OCI-LY3 (cell line): ENCODE measurements around the gene OR1J1.

Experiments used
- H2AFZ ChIP-seq: fragments of 200-600, 300-600 bp; shearing (Covaris generic); 2 replicates; pipeline ENCODE4 v1.6.0; 2014; ENCODE audit warnings: antibody characterized with exemption, low read depth, low read length
- H3K27ac ChIP-seq: fragments of 200-600, 300-600 bp; sonication (generic); 2 replicates; pipeline ENCODE4 v1.5.1; 2014; ENCODE audit warnings: mild to moderate bottlenecking, low read length, moderate library complexity, mixed read lengths
- H3K27me3 ChIP-seq: fragments of 200-600, 300-600 bp; sonication (generic); 2 replicates; pipeline ENCODE4 v1.6.1; 2014; ENCODE audit warnings: low read depth, low read length, mixed read lengths
- H3K36me3 ChIP-seq: fragments of 200-600, 300-600 bp; sonication (generic); replicated peaks from 2 replicates; pipeline ENCODE3; 2014; ENCODE audit warnings: low read depth, low read length, mixed read lengths
- H3K4me1 ChIP-seq: fragments of 300-600, 200-600 bp; sonication (generic); 2 replicates; pipeline ENCODE4 v1.6.1; 2014; ENCODE audit warnings: low read length, mixed read lengths
- H3K4me2 ChIP-seq: fragments of 200-600, 300-600 bp; sonication (generic); 2 replicates; pipeline ENCODE4 v1.6.1; 2014; ENCODE audit warnings: low read length, mixed read lengths
- H3K4me3 ChIP-seq: fragments of 300-600, 200-600 bp; sonication (generic); 2 replicates; pipeline ENCODE4 v1.5.1; 2014; ENCODE audit warnings: antibody characterized with exemption, mild to moderate bottlenecking, low read length, moderate library complexity
- H3K79me2 ChIP-seq: fragments of 300-600, 200-600 bp; shearing (Covaris generic); 2 replicates; pipeline ENCODE4 v1.6.1; 2014; ENCODE audit warnings: mild to moderate bottlenecking, low read length, mixed read lengths
- H3K9ac ChIP-seq: fragments of 300-600, 200-600 bp; shearing (Covaris generic); 2 replicates; pipeline ENCODE4 v1.6.0; 2014; ENCODE audit warnings: mild to moderate bottlenecking, low read length, moderate library complexity
- H3K9me3 ChIP-seq: fragments of 200-600, 300-600 bp; shearing (Covaris generic); 2 replicates; pipeline ENCODE4 v1.6.1; 2014; ENCODE audit warnings: low read length, mixed read lengths; ENCODE audit not compliant: insufficient read depth
- H4K20me1 ChIP-seq: fragments of 200-600, 300-600 bp; sonication (generic); 2 replicates; pipeline ENCODE4 v1.6.1; 2016; ENCODE audit warnings: low read length, mixed read lengths; ENCODE audit not compliant: insufficient read depth
- EZH2phosphoT487 ChIP-seq: fragments of 200-600 bp; shearing (Covaris generic); IDR thresholded peaks from 2 replicates; pipeline ENCODE4 v1.6.1; 2018; ENCODE audit warnings: antibody characterized with exemption, mixed run types, low read depth
- TF ChIP-seq, protein P1 (sequence below): fragments of 200-600, 300-600 bp; sonication (generic); IDR thresholded peaks from 2 replicates; pipeline ENCODE4 v1.5.1; 2014; ENCODE audit warnings: antibody characterized with exemption, low read length, low read depth

OR1J1 gene

DNA sequence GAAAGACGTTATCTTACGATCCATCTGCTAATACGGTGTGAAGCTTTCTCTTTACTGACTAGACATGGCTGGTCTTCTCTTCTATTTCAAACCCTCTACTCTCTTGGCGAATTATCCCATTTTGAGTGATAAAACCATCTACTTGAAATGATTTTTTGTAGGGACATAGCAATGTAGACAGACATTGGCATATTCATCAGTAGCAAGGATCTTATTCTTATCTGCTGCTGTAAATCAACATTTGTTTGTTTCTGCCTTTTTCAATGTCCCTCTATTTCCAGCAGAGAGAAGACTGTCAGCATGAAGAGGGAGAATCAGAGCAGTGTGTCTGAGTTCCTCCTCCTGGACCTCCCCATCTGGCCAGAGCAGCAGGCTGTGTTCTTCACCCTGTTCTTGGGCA lies 41.1 kb upstream of the OR1J1 start, which contains the start of gene OR1J4:
TSS of gene OR1J4 (plus strand) at position 301 of the 400 bp plus-strand sequence. CDS start at position 301, 0 bp downstream.
- TF ChIP-seq, protein P1, sequence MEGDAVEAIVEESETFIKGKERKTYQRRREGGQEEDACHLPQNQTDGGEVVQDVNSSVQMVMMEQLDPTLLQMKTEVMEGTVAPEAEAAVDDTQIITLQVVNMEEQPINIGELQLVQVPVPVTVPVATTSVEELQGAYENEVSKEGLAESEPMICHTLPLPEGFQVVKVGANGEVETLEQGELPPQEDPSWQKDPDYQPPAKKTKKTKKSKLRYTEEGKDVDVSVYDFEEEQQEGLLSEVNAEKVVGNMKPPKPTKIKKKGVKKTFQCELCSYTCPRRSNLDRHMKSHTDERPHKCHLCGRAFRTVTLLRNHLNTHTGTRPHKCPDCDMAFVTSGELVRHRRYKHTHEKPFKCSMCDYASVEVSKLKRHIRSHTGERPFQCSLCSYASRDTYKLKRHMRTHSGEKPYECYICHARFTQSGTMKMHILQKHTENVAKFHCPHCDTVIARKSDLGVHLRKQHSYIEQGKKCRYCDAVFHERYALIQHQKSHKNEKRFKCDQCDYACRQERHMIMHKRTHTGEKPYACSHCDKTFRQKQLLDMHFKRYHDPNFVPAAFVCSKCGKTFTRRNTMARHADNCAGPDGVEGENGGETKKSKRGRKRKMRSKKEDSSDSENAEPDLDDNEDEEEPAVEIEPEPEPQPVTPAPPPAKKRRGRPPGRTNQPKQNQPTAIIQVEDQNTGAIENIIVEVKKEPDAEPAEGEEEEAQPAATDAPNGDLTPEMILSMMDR, result no peak
- TF ChIP-seq EZH2phosphoT487, result no peak
- Histone ChIP-seq H3K27ac (no peak within 1 kb of the TSS), H3K4me1 (no peaks in the 10 kb centered on the region), H4K20me1 (no peaks in the 10 kb centered on the region), H3K4me2 (no peak within 1 kb of the TSS), H3K79me2 (no peaks in the 10 kb centered on the region), H3K27me3 (peaks cover 39% of the 10 kb centered on the region; the same call in 1 of the 2 replicates), H2AFZ (no peak within 1 kb of the TSS), H3K9me3 (no peaks in the 10 kb centered on the region), H3K9ac (no peak within 1 kb of the TSS), H3K4me3 (no peak within 1 kb of the TSS), H3K36me3 (no peaks in the 10 kb centered on the region)

DNA sequence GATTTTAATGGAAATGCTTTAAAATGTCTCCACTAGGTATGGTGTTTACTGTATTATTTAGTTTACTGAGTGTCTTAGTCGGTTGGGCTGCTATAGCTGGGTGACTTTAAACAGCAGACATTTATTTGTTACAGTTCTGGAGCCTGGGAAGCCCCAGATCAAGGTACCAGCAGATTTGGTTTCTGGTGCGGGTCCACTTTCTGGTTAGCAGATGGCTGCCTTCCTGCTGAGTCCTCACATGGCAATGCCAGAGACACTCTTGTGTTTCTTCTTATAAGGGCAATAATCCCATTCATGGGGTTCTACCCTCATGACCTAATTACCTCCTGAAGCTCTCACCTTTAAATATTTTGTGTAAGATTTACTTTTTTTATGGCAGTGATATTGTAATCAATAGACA lies 40.5 kb upstream of the OR1J1 start:
- Histone ChIP-seq H3K4me2 (no peak overlapping the region), H2AFZ (no peak overlapping the region), H3K9ac (no peak overlapping the region), H3K27ac (no peak overlapping the region), H3K27me3 (peaks cover 39% of the 10 kb centered on the region; the same call in 1 of the 2 replicates), H3K4me1 (no peaks in the 10 kb centered on the region), H3K4me3 (no peak overlapping the region), H3K36me3 (no peaks in the 10 kb centered on the region), H3K9me3 (no peaks in the 10 kb centered on the region), H4K20me1 (no peaks in the 10 kb centered on the region), H3K79me2 (no peaks in the 10 kb centered on the region)
- TF ChIP-seq, protein P1, result no peak
- no peak for TF ChIP-seq EZH2phosphoT487

DNA sequence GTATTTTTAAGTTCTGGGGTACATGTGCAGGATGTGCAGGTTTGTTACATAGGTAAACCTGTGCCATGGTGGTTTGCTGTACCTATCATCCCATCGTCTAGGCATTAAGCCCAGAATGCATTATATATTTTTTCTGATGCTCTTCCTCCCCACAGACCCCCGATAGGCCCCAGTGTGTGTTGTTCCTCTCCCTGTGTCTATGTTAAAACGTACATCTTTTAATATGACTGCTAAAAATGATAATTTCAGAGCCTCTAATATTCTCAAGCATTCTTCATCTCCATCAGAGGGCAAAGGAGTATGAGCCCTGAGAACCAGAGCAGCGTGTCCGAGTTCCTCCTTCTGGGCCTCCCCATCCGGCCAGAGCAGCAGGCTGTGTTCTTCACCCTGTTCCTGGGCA lies 32.8 kb upstream of the OR1J1 start, which contains the start of gene OR1J2:
TSS of gene OR1J2 (plus strand) at position 301 of the 400 bp plus-strand sequence. CDS start at position 301, 0 bp downstream.
- peaks cover 19% of the 10 kb centered on the region for H3K27me3 ChIP-seq

DNA sequence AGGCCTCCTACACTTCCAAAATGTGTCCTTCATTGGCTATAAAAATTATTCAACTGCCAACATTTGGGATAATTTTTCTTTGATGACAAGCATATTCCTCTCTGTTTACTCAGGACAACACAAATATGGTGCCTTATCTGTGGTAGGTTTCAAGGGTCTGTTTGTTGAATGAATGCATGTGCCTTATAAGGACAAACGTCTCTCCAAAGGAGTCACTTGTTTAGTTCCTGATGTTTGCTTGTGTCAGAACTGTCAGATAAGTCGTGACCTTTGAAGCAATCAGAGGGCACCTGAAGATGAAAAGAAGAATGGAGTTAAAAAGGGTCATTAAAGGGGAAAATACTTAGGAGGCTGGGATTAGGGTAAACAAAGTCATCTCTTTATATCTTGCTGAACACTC lies 29.2 kb upstream of the OR1J1 start:
- no peak overlapping the region for H2AFZ ChIP-seq
- no peak overlapping the region for H3K4me3 ChIP-seq
- no peak overlapping the region for H3K27ac ChIP-seq
- no peaks in the 10 kb centered on the region for H3K79me2 ChIP-seq
- peaks cover 21% of the 10 kb centered on the region for H3K27me3 ChIP-seq
- H3K4me2 ChIP-seq, result no peak overlapping the region
- no peak overlapping the region for H3K9ac ChIP-seq
- TF ChIP-seq EZH2phosphoT487, result no peak
- TF ChIP-seq, protein P1, result no peak
- no peaks in the 10 kb centered on the region for H4K20me1 ChIP-seq
- no peaks in the 10 kb centered on the region for H3K36me3 ChIP-seq
- H3K9me3 ChIP-seq, result no peaks in the 10 kb centered on the region
- H3K4me1 ChIP-seq, result no peaks in the 10 kb centered on the region

More for the DNA sequence above, 32.8 kb upstream of the OR1J1 start, which contains the start of gene OR1J2:
- Histone ChIP-seq H4K20me1 (no peaks in the 10 kb centered on the region), H2AFZ (no peak within 1 kb of the TSS), H3K4me2 (no peak within 1 kb of the TSS), H3K9ac (no peak within 1 kb of the TSS), H3K9me3 (no peaks in the 10 kb centered on the region), H3K4me3 (no peak within 1 kb of the TSS), H3K36me3 (no peaks in the 10 kb centered on the region), H3K79me2 (no peaks in the 10 kb centered on the region), H3K27ac (no peak within 1 kb of the TSS), H3K4me1 (no peaks in the 10 kb centered on the region)
- TF ChIP-seq, protein P1, result no peak
- TF ChIP-seq EZH2phosphoT487, result no peak
